ENCODE data around the gene LIPA.

DNA sequence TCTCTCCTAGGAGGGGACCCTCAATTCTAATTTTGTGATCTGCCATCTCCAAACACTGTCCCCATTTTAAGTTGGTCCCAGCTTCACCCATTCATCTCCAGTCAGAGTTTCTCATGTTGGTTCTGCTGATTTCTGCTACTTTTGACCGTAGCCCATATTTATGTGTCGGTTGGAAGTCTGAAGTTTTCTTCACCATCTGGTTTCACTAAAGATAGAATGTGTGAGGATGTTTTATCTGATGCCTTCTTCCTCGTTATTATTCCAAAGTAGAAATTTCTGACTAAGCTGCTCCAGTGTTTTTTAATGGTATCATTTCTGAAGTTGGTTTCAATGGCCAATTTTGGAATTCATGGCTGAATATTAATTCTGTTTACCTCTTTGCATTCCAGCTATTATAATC is 28.9 kb upstream of the LIPA start:
- TF ChIP-seq, protein P1, sequence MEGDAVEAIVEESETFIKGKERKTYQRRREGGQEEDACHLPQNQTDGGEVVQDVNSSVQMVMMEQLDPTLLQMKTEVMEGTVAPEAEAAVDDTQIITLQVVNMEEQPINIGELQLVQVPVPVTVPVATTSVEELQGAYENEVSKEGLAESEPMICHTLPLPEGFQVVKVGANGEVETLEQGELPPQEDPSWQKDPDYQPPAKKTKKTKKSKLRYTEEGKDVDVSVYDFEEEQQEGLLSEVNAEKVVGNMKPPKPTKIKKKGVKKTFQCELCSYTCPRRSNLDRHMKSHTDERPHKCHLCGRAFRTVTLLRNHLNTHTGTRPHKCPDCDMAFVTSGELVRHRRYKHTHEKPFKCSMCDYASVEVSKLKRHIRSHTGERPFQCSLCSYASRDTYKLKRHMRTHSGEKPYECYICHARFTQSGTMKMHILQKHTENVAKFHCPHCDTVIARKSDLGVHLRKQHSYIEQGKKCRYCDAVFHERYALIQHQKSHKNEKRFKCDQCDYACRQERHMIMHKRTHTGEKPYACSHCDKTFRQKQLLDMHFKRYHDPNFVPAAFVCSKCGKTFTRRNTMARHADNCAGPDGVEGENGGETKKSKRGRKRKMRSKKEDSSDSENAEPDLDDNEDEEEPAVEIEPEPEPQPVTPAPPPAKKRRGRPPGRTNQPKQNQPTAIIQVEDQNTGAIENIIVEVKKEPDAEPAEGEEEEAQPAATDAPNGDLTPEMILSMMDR (IDR thresholded peaks at IDR 0.05) = no peak
- TF ChIP-seq POLR2A (IDR thresholded peaks at IDR 0.05) = no peak
